Activated T-helper 1 cell treated with anti-CD3 and anti-CD28 coated beads, Interleukin-12 subunit alpha, Interleukin-12 subunit beta, Interleukin-2, Interleukin-4 antibody, amounts not matched to agents 30 ng/mL and 10 ng/mL and 1 ng/mL, durations not matched to agents 14 hours and 24 hours and 36 hours (primary cell): ENCODE measurements around the gene ZMYM4. TPM values are rescaled to one million over a fixed set of nuclear protein-coding genes. Genes with fewer than 3 reads are reported as not detected.
"Not testable (repeated sequence)": the region's sequence is repeated elsewhere in the genome, so short reads cannot be mapped to it uniquely, and the experiment has no call there.

ENCODE experiments used
- DNase-seq: peaks from one replicate; pipeline ENCODE4 v3.0.0; 2021; ENCODE audit warnings: low spot score
- H3K27ac Mint-ChIP-seq: one replicate; pipeline ENCODE4 v1.8.0; 2021; ENCODE audit warnings: mild to moderate bottlenecking, mixed read lengths
- H3K27me3 Mint-ChIP-seq: one replicate; pipeline ENCODE4 v1.8.0; 2022; ENCODE audit warnings: mild to moderate bottlenecking, moderate library complexity, mixed read lengths; ENCODE audit not compliant: insufficient read depth
- H3K36me3 Mint-ChIP-seq: one replicate; pipeline ENCODE4 v1.8.0; 2021; ENCODE audit warnings: low read depth, mixed read lengths
- H3K4me1 Mint-ChIP-seq: one replicate; pipeline ENCODE4 v1.8.0; 2021; ENCODE audit warnings: low read depth, mixed read lengths
- H3K4me3 Mint-ChIP-seq: one replicate; pipeline ENCODE4 v1.8.0; 2021; ENCODE audit warnings: mild to moderate bottlenecking, moderate library complexity, mixed read lengths
- H3K9me3 Mint-ChIP-seq: one replicate; pipeline ENCODE4 v1.8.0; 2021; ENCODE audit warnings: mixed read lengths
- intact Hi-C: fragments of 100-400 bp; cut with micrococcal nuclease; formaldehyde crosslinking; loops from one replicate; pipeline ENCODE4 v1.15.1; 2024
- total RNA-seq: library from RNA; stranded (reverse); gene quantifications from 2 replicates; pipeline ENCODE4 v1.2.3, GENCODE V29; 2022

Gene ZMYM4
- total RNA-seq, 1 donor from 2014 or later, result 25.1 TPM

- no peak overlapping the region for H3K27ac Mint-ChIP-seq
- no peaks in the 10 kb centered on the region for H3K9me3 Mint-ChIP-seq
- H3K4me3 Mint-ChIP-seq, result no peak overlapping the region
- peaks cover 6% of the 10 kb centered on the region for H3K36me3 Mint-ChIP-seq
- peaks cover 5% of the 10 kb centered on the region for H3K4me1 Mint-ChIP-seq
- intact Hi-C loops, result no loop called here
- H3K27me3 Mint-ChIP-seq, result no peaks in the 10 kb centered on the region
- DNase-seq, result no peak
Measured at GRCh38 chr1:35316264-35316663, 47.8 kb downstream of the ZMYM4 start.

GRCh38 chr1:35319988-35320713, 51.6 kb downstream of the ZMYM4 start:
- H3K36me3 Mint-ChIP-seq, result peaks cover 4% of the 10 kb centered on the region
- intact Hi-C loops, result no loop called here
- DNase-seq, result no peak
- peaks cover 5% of the 10 kb centered on the region for H3K4me1 Mint-ChIP-seq
- no peak overlapping the region for H3K4me3 Mint-ChIP-seq
- no peaks in the 10 kb centered on the region for H3K27me3 Mint-ChIP-seq
- no peak overlapping the region for H3K27ac Mint-ChIP-seq
- no peaks in the 10 kb centered on the region for H3K9me3 Mint-ChIP-seq

GRCh38 chr1:35320937-35321336, 52.4 kb downstream of the ZMYM4 start:
- intact Hi-C loops, result no loop called here
- H3K9me3 Mint-ChIP-seq, result no peaks in the 10 kb centered on the region
- peaks cover 4% of the 10 kb centered on the region for H3K36me3 Mint-ChIP-seq
- DNase-seq, result no peak
- H3K27ac Mint-ChIP-seq, result no peak overlapping the region
- peaks cover 5% of the 10 kb centered on the region for H3K4me1 Mint-ChIP-seq
- H3K27me3 Mint-ChIP-seq, result no peaks in the 10 kb centered on the region
- H3K4me3 Mint-ChIP-seq, result no peak overlapping the region

GRCh38 chr1:35324486-35324885, 56.0 kb downstream of the ZMYM4 start:
- no peak overlapping the region for H3K27ac Mint-ChIP-seq
- H3K36me3 Mint-ChIP-seq, result no peaks in the 10 kb centered on the region
- intact Hi-C loops, result no loop called here
- no peak for DNase-seq
- H3K9me3 Mint-ChIP-seq, result no peaks in the 10 kb centered on the region
- no peaks in the 10 kb centered on the region for H3K4me1 Mint-ChIP-seq
- no peak overlapping the region for H3K4me3 Mint-ChIP-seq
- no peaks in the 10 kb centered on the region for H3K27me3 Mint-ChIP-seq

GRCh38 chr1:35326246-35326866, 57.8 kb downstream of the ZMYM4 start:
- H3K9me3 Mint-ChIP-seq, result no peaks in the 10 kb centered on the region
- no peak overlapping the region for H3K27ac Mint-ChIP-seq
- no peak for DNase-seq
- no peaks in the 10 kb centered on the region for H3K4me1 Mint-ChIP-seq
- H3K36me3 Mint-ChIP-seq, result no peaks in the 10 kb centered on the region
- no peaks in the 10 kb centered on the region for H3K27me3 Mint-ChIP-seq
- intact Hi-C loops, result no loop called here
- H3K4me3 Mint-ChIP-seq, result no peak overlapping the region

GRCh38 chr1:35331618-35332017, 63.1 kb downstream of the ZMYM4 start:
- H3K4me3 Mint-ChIP-seq, DNase-seq, H3K4me1 Mint-ChIP-seq, H3K27ac Mint-ChIP-seq, H3K9me3 Mint-ChIP-seq, intact Hi-C loops, H3K27me3 Mint-ChIP-seq, H3K36me3 Mint-ChIP-seq: not testable (repeated sequence)

GRCh38 chr1:35334485-35334884, 66.0 kb downstream of the ZMYM4 start:
- H3K4me3 Mint-ChIP-seq, result no peak overlapping the region
- DNase-seq, result no peak
- no peaks in the 10 kb centered on the region for H3K9me3 Mint-ChIP-seq
- intact Hi-C loops, result no loop called here
- H3K27me3 Mint-ChIP-seq, result no peaks in the 10 kb centered on the region
- no peaks in the 10 kb centered on the region for H3K4me1 Mint-ChIP-seq
- no peak overlapping the region for H3K27ac Mint-ChIP-seq
- peaks cover 5% of the 10 kb centered on the region for H3K36me3 Mint-ChIP-seq

GRCh38 chr1:35340519-35340918, 72.0 kb downstream of the ZMYM4 start:
- no peaks in the 10 kb centered on the region for H3K9me3 Mint-ChIP-seq
- H3K36me3 Mint-ChIP-seq, result peaks cover 3% of the 10 kb centered on the region
- intact Hi-C loops, result no loop called here
- H3K4me1 Mint-ChIP-seq, result peaks cover under 1% of the 10 kb centered on the region
- H3K27me3 Mint-ChIP-seq, result no peaks in the 10 kb centered on the region
- no peak for DNase-seq
- no peak overlapping the region for H3K4me3 Mint-ChIP-seq
- H3K27ac Mint-ChIP-seq, result no peak overlapping the region

- Mint-ChIP-seq H3K4me3 (no peak overlapping the region), H3K27me3 (no peaks in the 10 kb centered on the region), H3K27ac (no peak overlapping the region), H3K9me3 (no peaks in the 10 kb centered on the region), H3K36me3 (no peaks in the 10 kb centered on the region), H3K4me1 (peaks cover 6% of the 10 kb centered on the region)
- intact Hi-C loops, result no loop called here
- DNase-seq, result no peak
Measured at GRCh38 chr1:35345439-35345981, 77.0 kb downstream of the ZMYM4 start.

- no peaks in the 10 kb centered on the region for H3K27me3 Mint-ChIP-seq
- intact Hi-C loops, result no loop called here
- no peak overlapping the region for H3K27ac Mint-ChIP-seq
- H3K4me3 Mint-ChIP-seq, result no peak overlapping the region
- no peaks in the 10 kb centered on the region for H3K9me3 Mint-ChIP-seq
- H3K4me1 Mint-ChIP-seq, result peaks cover 2% of the 10 kb centered on the region
- no peak for DNase-seq
- no peaks in the 10 kb centered on the region for H3K36me3 Mint-ChIP-seq
Measured at GRCh38 chr1:35350872-35351271, 82.4 kb downstream of the ZMYM4 start.

- peaks cover 14% of the 10 kb centered on the region for H3K36me3 Mint-ChIP-seq
- H3K27ac Mint-ChIP-seq, result peak overlapping the region; percentile 9
- no peaks in the 10 kb centered on the region for H3K27me3 Mint-ChIP-seq
- H3K4me3 Mint-ChIP-seq, result no peak overlapping the region
- H3K4me1 Mint-ChIP-seq, result no peaks in the 10 kb centered on the region
- no peak for DNase-seq
- no peaks in the 10 kb centered on the region for H3K9me3 Mint-ChIP-seq
- intact Hi-C loops, result no loop called here
Measured at GRCh38 chr1:35359995-35360394, 91.5 kb downstream of the ZMYM4 start.

- no peak for DNase-seq
- Mint-ChIP-seq H3K4me3 (no peak overlapping the region), H3K4me1 (no peaks in the 10 kb centered on the region), H3K27ac (no peak overlapping the region), H3K36me3 (peaks cover 14% of the 10 kb centered on the region), H3K9me3 (no peaks in the 10 kb centered on the region), H3K27me3 (no peaks in the 10 kb centered on the region)
- intact Hi-C loops, result no loop called here
Measured at GRCh38 chr1:35361638-35362037, 93.1 kb downstream of the ZMYM4 start.

- Mint-ChIP-seq H3K27me3 (no peaks in the 10 kb centered on the region), H3K9me3 (no peaks in the 10 kb centered on the region), H3K36me3 (peaks cover 17% of the 10 kb centered on the region), H3K4me1 (no peaks in the 10 kb centered on the region), H3K4me3 (no peak overlapping the region), H3K27ac (no peak overlapping the region)
- no peak for DNase-seq
- intact Hi-C loops, result no loop called here
Measured at GRCh38 chr1:35364741-35365140, 96.2 kb downstream of the ZMYM4 start.
